ELF-1 (cell line): Measurements from ENCODE around the gene ASGR2.

Experiments used
- DNase-seq: peaks from one replicate; pipeline ENCODE4 v3.0.0-alpha.2; 2016; ENCODE audit warnings: low read depth, low spot score

Gene ASGR2

GRCh38 chr17:7063518-7064094 is 51.0 kb downstream of the ASGR2 start:
- DNase-seq, result no peak

GRCh38 chr17:7060165-7060891 is 54.3 kb downstream of the ASGR2 start:
- no peak for DNase-seq

GRCh38 chr17:7058831-7059447 is 55.7 kb downstream of the ASGR2 start:
- no peak for DNase-seq

- no peak for DNase-seq
Measured at GRCh38 chr17:7056386-7056785, 58.2 kb downstream of the ASGR2 start.
